Hepatocyte (in vitro differentiated cells): ENCODE data around the gene HS6ST2. TPM values are rescaled to one million over a fixed set of nuclear protein-coding genes. Genes with fewer than 3 reads are reported as not detected.

Experiments
- DNase-seq: peaks from one replicate; pipeline ENCODE4 v3.0.0-alpha.2; 2016; ENCODE audit warnings: low spot score
- H2AFZ ChIP-seq: fragments of 200-600 bp; sonication (generic); 2 replicates; pipeline ENCODE4 v1.6.0; 2016; ENCODE audit warnings: antibody characterized with exemption, mild to moderate bottlenecking
- H3K27ac ChIP-seq: fragments of 200-600 bp; sonication (generic); 2 replicates; pipeline ENCODE4 v1.5.1; 2016; ENCODE audit warnings: mild to moderate bottlenecking
- H3K27me3 ChIP-seq: fragments of 200-600 bp; sonication (generic); 2 replicates; pipeline ENCODE4 v1.6.1; 2016
- H3K36me3 ChIP-seq: fragments of 200-600 bp; sonication (generic); replicated peaks from 2 replicates; pipeline ENCODE4 v1.5.1; 2016; ENCODE audit warnings: low read depth; ENCODE audit not compliant: insufficient read depth
- H3K4me1 ChIP-seq: fragments of 200-600 bp; sonication (generic); 2 replicates; pipeline ENCODE4 v1.5.1; 2016; ENCODE audit warnings: mild to moderate bottlenecking, moderate library complexity; ENCODE audit not compliant: insufficient read depth
- H3K4me2 ChIP-seq: fragments of 200-600 bp; sonication (generic); 2 replicates; pipeline ENCODE4 v1.6.0; 2016
- H3K4me3 ChIP-seq: fragments of 200-600 bp; sonication (generic); 2 replicates; pipeline ENCODE4 v1.5.1; 2016; ENCODE audit warnings: mild to moderate bottlenecking
- H3K79me2 ChIP-seq: fragments of 200-600 bp; sonication (generic); 2 replicates; pipeline ENCODE4 v1.6.0; 2017; ENCODE audit warnings: mild to moderate bottlenecking
- H3K9me2 ChIP-seq: fragments of 200-600 bp; sonication (generic); replicated peaks from 2 replicates; pipeline ENCODE4 v1.6.0; 2017; ENCODE audit warnings: mild to moderate bottlenecking; ENCODE audit not compliant: insufficient read depth
- H3K9me3 ChIP-seq: fragments of 200-600 bp; sonication (generic); 2 replicates; pipeline ENCODE4 v1.5.1; 2016; ENCODE audit warnings: low read depth, mild to moderate bottlenecking
- H4K20me1 ChIP-seq: fragments of 200-600 bp; sonication (generic); 2 replicates; pipeline ENCODE4 v1.6.0; 2016; ENCODE audit warnings: mild to moderate bottlenecking; ENCODE audit not compliant: insufficient read depth, poor library complexity, severe bottlenecking
- EZH2 ChIP-seq: fragments of 200-600 bp; sonication (generic); IDR thresholded peaks from 2 replicates; pipeline ENCODE4 v1.6.1; 2016; ENCODE audit warnings: antibody characterized with exemption, mild to moderate bottlenecking, borderline replicate concordance
- EZH2phosphoT487 ChIP-seq: fragments of 200-600 bp; sonication (generic); IDR thresholded peaks from one replicate; pipeline ENCODE4 v1.6.1; 2018; ENCODE audit warnings: antibody characterized with exemption, mild to moderate bottlenecking, low read depth, moderate library complexity; ENCODE audit not compliant: unreplicated experiment, severe bottlenecking
- WGBS: methylation state at CpG from one replicate; pipeline ENCODE4 v1.1.6; 2016; ENCODE audit warnings: low lambda C conversion rate; ENCODE audit errors: missing lambda C conversion rate; 5-methylcytosine and 5-hydroxymethylcytosine counted together
- polyA plus RNA-seq: library from polyadenylated mRNA; unstranded; fragments of >200 nt; fragmentation: Nextera tagmentation; extraction: Ambion mirVana; gene quantifications from 2 replicates; pipeline ENCODE4 v1.2.1, GENCODE V29; 2016
- total RNA-seq: library from RNA; depleted of rRNA; stranded (reverse); fragments of >200 nt; gene quantifications from 2 replicates; pipeline ENCODE4 v1.2.3, GENCODE V29; 2014
- TF ChIP-seq, protein P1 (sequence below): fragments of 200-600 bp; sonication (generic); IDR thresholded peaks from 2 replicates; pipeline ENCODE4 v1.5.1; 2016; ENCODE audit warnings: antibody characterized with exemption, mild to moderate bottlenecking; ENCODE audit not compliant: poor library complexity

Gene HS6ST2
- total and polyA plus RNA-seq, 2 experiments from 2014 or later = 17.4 to 21.9 TPM

DNA sequence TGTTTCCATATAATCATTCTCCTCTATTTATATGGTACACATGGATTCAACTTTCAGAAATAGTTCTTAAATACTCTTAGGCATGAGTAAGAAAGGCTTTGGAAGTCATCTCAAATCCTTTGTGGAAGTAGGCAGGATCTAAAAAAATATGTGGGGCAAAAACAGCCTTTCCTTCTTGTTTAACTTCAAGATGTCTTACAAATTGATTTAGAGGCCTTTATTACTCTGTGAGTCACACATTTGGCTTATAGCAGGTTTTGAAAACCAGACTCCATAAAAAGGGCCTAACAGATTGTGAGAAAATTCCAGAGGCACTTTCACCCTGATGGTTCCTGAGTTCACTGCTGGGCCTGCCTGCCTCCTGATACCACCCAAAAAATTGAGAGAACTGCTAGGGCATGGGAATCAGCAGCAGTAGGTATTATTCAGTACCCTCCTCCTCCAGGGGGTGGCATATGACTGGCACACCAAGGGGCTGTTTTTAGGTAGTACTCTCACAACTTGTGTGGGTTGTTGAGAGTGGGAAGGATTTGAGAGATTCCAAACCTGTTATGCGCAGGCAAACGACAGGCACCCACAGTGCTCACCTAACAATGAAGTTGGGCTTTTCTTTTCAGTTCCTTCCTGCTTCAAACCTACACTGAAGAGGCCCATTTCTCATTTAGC lies 306.9 kb downstream of the HS6ST2 start:
- peak overlapping the region; percentile 34 for H3K27ac ChIP-seq
- TF ChIP-seq, protein P1, sequence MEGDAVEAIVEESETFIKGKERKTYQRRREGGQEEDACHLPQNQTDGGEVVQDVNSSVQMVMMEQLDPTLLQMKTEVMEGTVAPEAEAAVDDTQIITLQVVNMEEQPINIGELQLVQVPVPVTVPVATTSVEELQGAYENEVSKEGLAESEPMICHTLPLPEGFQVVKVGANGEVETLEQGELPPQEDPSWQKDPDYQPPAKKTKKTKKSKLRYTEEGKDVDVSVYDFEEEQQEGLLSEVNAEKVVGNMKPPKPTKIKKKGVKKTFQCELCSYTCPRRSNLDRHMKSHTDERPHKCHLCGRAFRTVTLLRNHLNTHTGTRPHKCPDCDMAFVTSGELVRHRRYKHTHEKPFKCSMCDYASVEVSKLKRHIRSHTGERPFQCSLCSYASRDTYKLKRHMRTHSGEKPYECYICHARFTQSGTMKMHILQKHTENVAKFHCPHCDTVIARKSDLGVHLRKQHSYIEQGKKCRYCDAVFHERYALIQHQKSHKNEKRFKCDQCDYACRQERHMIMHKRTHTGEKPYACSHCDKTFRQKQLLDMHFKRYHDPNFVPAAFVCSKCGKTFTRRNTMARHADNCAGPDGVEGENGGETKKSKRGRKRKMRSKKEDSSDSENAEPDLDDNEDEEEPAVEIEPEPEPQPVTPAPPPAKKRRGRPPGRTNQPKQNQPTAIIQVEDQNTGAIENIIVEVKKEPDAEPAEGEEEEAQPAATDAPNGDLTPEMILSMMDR = no peak
- TF ChIP-seq EZH2 = no peak
- TF ChIP-seq EZH2phosphoT487 = no peak
- no peak overlapping the region for H3K4me3 ChIP-seq
- WGBS = 69% methylated on average over 2 of the region's 2 CpGs
- H3K4me2 ChIP-seq = no peak overlapping the region
- H4K20me1 ChIP-seq = no peaks in the 10 kb centered on the region
- H3K36me3 ChIP-seq = no peaks in the 10 kb centered on the region
- no peak overlapping the region for H2AFZ ChIP-seq
- H3K9me3 ChIP-seq = no peaks in the 10 kb centered on the region
- no peaks in the 10 kb centered on the region for H3K9me2 ChIP-seq
- no peaks in the 10 kb centered on the region for H3K27me3 ChIP-seq
- DNase-seq = no peak
- no peaks in the 10 kb centered on the region for H3K4me1 ChIP-seq
- no peaks in the 10 kb centered on the region for H3K79me2 ChIP-seq

DNA sequence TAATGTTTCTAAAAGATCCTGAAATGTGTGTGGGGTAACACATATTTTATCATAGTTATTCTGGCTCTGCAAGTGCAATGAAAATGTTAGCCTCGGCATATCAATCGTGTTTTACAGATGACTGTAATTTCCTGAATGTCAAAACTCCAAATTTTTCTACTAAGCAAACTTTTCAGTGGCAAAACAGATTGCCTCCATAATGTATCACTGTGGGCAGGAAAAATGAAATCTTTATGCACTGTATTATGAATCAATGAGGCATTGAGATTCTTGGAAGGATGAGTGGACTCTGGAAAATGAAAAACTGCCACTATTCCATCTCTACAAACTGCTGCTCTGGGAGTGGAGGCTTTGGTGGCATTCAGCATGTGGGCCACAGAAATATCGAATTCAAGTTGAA lies 309.5 kb downstream of the HS6ST2 start:
- no peaks in the 10 kb centered on the region for H3K4me1 ChIP-seq
- no peak overlapping the region for H3K27ac ChIP-seq
- TF ChIP-seq EZH2phosphoT487 = no peak
- TF ChIP-seq EZH2 = no peak
- TF ChIP-seq, protein P1 = no peak
- H2AFZ ChIP-seq = no peak overlapping the region
- H3K36me3 ChIP-seq = no peaks in the 10 kb centered on the region
- H3K27me3 ChIP-seq = no peaks in the 10 kb centered on the region
- 77% methylated on average over 3 of the region's 3 CpGs for WGBS
- H4K20me1 ChIP-seq = no peaks in the 10 kb centered on the region
- no peaks in the 10 kb centered on the region for H3K9me2 ChIP-seq
- H3K79me2 ChIP-seq = no peaks in the 10 kb centered on the region
- DNase-seq = no peak
- no peaks in the 10 kb centered on the region for H3K9me3 ChIP-seq
- no peak overlapping the region for H3K4me2 ChIP-seq
- H3K4me3 ChIP-seq = no peak overlapping the region

DNA sequence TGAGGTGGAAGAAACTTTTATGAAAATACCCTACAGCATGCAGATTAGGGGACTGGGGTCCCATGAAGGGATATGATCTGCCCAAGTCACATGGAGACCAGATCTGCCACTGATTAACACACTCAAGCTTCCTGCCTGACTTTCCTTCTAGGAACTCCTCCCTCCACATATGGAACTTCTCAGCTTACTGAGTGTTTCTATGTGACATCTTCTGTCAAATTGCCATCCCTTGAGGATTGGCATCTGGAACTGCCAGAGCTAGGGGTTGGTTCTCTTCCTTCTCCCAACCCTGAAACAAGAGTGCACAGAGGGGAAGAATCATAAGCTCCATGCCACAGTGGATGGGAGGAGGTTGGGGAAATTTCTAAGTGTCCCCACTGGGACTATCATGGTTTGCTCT lies 319.0 kb downstream of the HS6ST2 start:
- Histone ChIP-seq H3K36me3 (no peaks in the 10 kb centered on the region), H3K27me3 (no peaks in the 10 kb centered on the region), H3K9me3 (no peaks in the 10 kb centered on the region), H3K27ac (no peak overlapping the region), H3K79me2 (no peaks in the 10 kb centered on the region), H3K4me1 (no peaks in the 10 kb centered on the region), H4K20me1 (no peaks in the 10 kb centered on the region), H3K4me3 (no peak overlapping the region), H2AFZ (no peak overlapping the region), H3K4me2 (no peak overlapping the region), H3K9me2 (no peaks in the 10 kb centered on the region)
- no peak for DNase-seq
- TF ChIP-seq EZH2 (no peak), EZH2phosphoT487 (no peak)
- TF ChIP-seq, protein P1 = no peak

DNA sequence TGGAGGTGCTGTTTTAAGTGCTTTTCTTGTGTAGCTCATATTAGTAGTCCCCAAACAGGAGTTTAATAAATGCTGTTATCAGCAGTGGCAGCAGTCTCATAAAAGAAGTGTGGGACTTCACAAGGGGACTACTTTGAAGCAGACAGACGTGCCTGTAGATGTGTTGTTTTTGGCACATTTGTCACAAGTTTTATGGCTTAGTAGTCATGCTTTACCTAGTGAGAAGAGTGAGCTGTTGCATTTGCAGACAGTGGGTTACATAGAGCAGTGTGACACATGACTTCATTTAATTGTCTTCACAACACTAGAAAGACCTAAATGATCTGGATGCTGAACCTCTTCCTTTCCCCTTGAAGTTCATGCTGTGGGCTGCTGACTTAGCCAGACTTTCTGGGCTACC lies 320.1 kb downstream of the HS6ST2 start:
- H3K79me2 ChIP-seq = no peaks in the 10 kb centered on the region
- no peaks in the 10 kb centered on the region for H3K4me1 ChIP-seq
- no peak overlapping the region for H3K4me3 ChIP-seq
- H3K27me3 ChIP-seq = no peaks in the 10 kb centered on the region
- H4K20me1 ChIP-seq = no peaks in the 10 kb centered on the region
- 67% methylated on average over 1 of the region's 1 CpG for WGBS
- no peak overlapping the region for H3K27ac ChIP-seq
- H3K36me3 ChIP-seq = no peaks in the 10 kb centered on the region
- no peaks in the 10 kb centered on the region for H3K9me3 ChIP-seq
- no peak overlapping the region for H2AFZ ChIP-seq
- TF ChIP-seq EZH2phosphoT487 (no peak), EZH2 (no peak)
- TF ChIP-seq, protein P1 = no peak
- no peaks in the 10 kb centered on the region for H3K9me2 ChIP-seq
- no peak overlapping the region for H3K4me2 ChIP-seq
- no peak for DNase-seq
